OCI-LY3 (cell line): ENCODE data around the gene SLCO4C1.

Experiments used
- EZH2phosphoT487 ChIP-seq: fragments of 200-600 bp; shearing (Covaris generic); IDR thresholded peaks from 2 replicates; pipeline ENCODE4 v1.6.1; 2018; ENCODE audit warnings: antibody characterized with exemption, mixed run types, low read depth
- TF ChIP-seq, protein P1 (sequence below): fragments of 200-600, 300-600 bp; sonication (generic); IDR thresholded peaks from 2 replicates; pipeline ENCODE4 v1.5.1; 2014; ENCODE audit warnings: antibody characterized with exemption, low read length, low read depth

GRCh38 chr5:102341681-102342288 is 45.7 kb upstream of the SLCO4C1 start:
- TF ChIP-seq, protein P1, sequence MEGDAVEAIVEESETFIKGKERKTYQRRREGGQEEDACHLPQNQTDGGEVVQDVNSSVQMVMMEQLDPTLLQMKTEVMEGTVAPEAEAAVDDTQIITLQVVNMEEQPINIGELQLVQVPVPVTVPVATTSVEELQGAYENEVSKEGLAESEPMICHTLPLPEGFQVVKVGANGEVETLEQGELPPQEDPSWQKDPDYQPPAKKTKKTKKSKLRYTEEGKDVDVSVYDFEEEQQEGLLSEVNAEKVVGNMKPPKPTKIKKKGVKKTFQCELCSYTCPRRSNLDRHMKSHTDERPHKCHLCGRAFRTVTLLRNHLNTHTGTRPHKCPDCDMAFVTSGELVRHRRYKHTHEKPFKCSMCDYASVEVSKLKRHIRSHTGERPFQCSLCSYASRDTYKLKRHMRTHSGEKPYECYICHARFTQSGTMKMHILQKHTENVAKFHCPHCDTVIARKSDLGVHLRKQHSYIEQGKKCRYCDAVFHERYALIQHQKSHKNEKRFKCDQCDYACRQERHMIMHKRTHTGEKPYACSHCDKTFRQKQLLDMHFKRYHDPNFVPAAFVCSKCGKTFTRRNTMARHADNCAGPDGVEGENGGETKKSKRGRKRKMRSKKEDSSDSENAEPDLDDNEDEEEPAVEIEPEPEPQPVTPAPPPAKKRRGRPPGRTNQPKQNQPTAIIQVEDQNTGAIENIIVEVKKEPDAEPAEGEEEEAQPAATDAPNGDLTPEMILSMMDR: no peak
- TF ChIP-seq EZH2phosphoT487: no peak
